ENCODE measurements around the gene DNAAF3.

Gene DNAAF3

GRCh38 chr19:55152017-55152416 is 14.4 kb downstream of the DNAAF3 start:
- TF ChIP-seq REST (IDR thresholded peaks at IDR 0.05; ENCODE audit: low read depth) (no peak), MAX (IDR thresholded peaks at IDR 0.05) (peak; percentile 32; the same call in 1 of the 2 replicates)

- no peak for TF ChIP-seq CREB1 (IDR thresholded peaks at IDR 0.05; ENCODE audit: low read depth)
- no peak for TF ChIP-seq USF1 (IDR thresholded peaks at IDR 0.05)
- TF ChIP-seq REST (IDR thresholded peaks at IDR 0.05; ENCODE audit: low read depth): no peak
- no peak for TF ChIP-seq NFIC (IDR thresholded peaks at IDR 0.05)
- TF ChIP-seq ZBTB7A (IDR thresholded peaks at IDR 0.05; ENCODE audit: low read depth): no peak
- no peak for TF ChIP-seq TEAD4 (IDR thresholded peaks at IDR 0.05)
- TF ChIP-seq TCF12 (IDR thresholded peaks at IDR 0.05; ENCODE audit: low read depth): no peak
- TF ChIP-seq RAD21 (IDR thresholded peaks at IDR 0.05; ENCODE audit: low read depth): no peak
- TF ChIP-seq FOXM1 (IDR thresholded peaks at IDR 0.05; ENCODE audit: borderline replicate concordance, low read depth): no peak
Observed at GRCh38 chr19:55149078-55150003, 17.1 kb downstream of the DNAAF3 start, which contains the start of gene TNNT1. Gene TNNT1 (minus strand): TSS chr19:55149206. CDS start chr19:55147157, 2,049 bp downstream.

- TF ChIP-seq MAX (IDR thresholded peaks at IDR 0.05): no peak
- TF ChIP-seq ZBTB7A (IDR thresholded peaks at IDR 0.05; ENCODE audit: low read depth): 0 out of 2 replicates have a peak, but pooled peaks have one; percentile 12
Observed at GRCh38 chr19:55147545-55148251, 18.7 kb downstream of the DNAAF3 start.

GRCh38 chr19:55146705-55147273 is 19.6 kb downstream of the DNAAF3 start:
- TF ChIP-seq EP300 (IDR thresholded peaks at IDR 0.05; ENCODE audit: borderline replicate concordance) (no peak), CREB1 (IDR thresholded peaks at IDR 0.05; ENCODE audit: low read depth) (no peak), ZBTB7A (IDR thresholded peaks at IDR 0.05; ENCODE audit: low read depth) (no peak), REST (IDR thresholded peaks at IDR 0.05; ENCODE audit: low read depth) (no peak), TAF1 (IDR thresholded peaks at IDR 0.05; ENCODE audit: low read depth) (no peak), CEBPB (IDR thresholded peaks at IDR 0.05) (no peak), TEAD4 (IDR thresholded peaks at IDR 0.05) (no peak), YY1 (IDR thresholded peaks at IDR 0.05; ENCODE audit: low read depth) (no peak), MAX (IDR thresholded peaks at IDR 0.05) (no peak), EGR1 (IDR thresholded peaks at IDR 0.05) (no peak)
